HepG2 (cell line): ENCODE data around the gene DIAPH3. TPM values are rescaled to one million over a fixed set of nuclear protein-coding genes. Genes with fewer than 3 reads are reported as not detected.

Experiments
- ATAC-seq: fragments of 200-7000 bp; cut with Tn5 transposase; 3 replicates; pipeline ENCODE4 v1.9.1; 2020; ENCODE audit warnings: mild to moderate bottlenecking, moderate library complexity
- BruUV-seq: library from RNA; stranded (reverse); fragments of 400-500 nt; replicated peaks from 2 replicates; lab custom pipeline; 2021; lab: Mats Ljungman, UMichigan
- CTCF ChIA-PET: fragments of 300-600 bp; formaldehyde crosslinking; extraction: SDS; loops from one replicate; lab custom pipeline; 2021; ENCODE audit warnings: low total read pairs, inconsistent platforms, low intra/inter-chr PET ratio; lab: Yijun Ruan, JAX
- POLR2A ChIA-PET: fragments of 350-600 bp; sonication (Branson Sonifier 250); formaldehyde crosslinking; loops from one replicate; lab custom pipeline; 2020; ENCODE audit warnings: antibody characterized with exemption, inconsistent platforms; lab: Yijun Ruan, JAX
- DNase-seq: peaks from one replicate; pipeline ENCODE4 v3.0.0-alpha.2; 2015; ENCODE audit warnings: low spot score
- FAIRE-seq: peaks from 3 replicates; lab custom pipeline; 2011; peaks lifted over from hg19 to GRCh38; lab: Jason Lieb, UNC
- H2AFZ ChIP-seq: one replicate; pipeline ENCODE4 v1.6.1; 2011; ENCODE audit warnings: low read length, inconsistent platforms
- H3K27ac ChIP-seq: fragments of 300-600 bp; 3 replicates; pipeline ENCODE4 v1.8.0; 2011; ENCODE audit warnings: mixed run types, mild to moderate bottlenecking, mixed read lengths, low read length, inconsistent platforms; ENCODE audit not compliant: insufficient read depth; ENCODE audit errors: extremely low read length
- H3K27me3 ChIP-seq, 2 experiments: fragments of 200-600 bp in 1 of 2; 2 replicates in 1 of 2; 3 replicates in 1 of 2; pipeline versions ENCODE4 v1.6.0 to v1.8.0; 2011; ENCODE audit warnings: low read length in 2 of 2, mild to moderate bottlenecking in 2 of 2, moderate library complexity in 2 of 2, inconsistent platforms in 1 of 2; ENCODE audit not compliant: insufficient read depth in 2 of 2, control insufficient read depth in 1 of 2
- H3K36me3 ChIP-seq, 2 experiments: fragments of 200-600 bp in 1 of 2; replicated peaks in 1 of 2; 2 replicates in 1 of 2; 3 replicates in 1 of 2; pipeline versions ENCODE4 v1.5.1 to v1.8.0; 2011; ENCODE audit warnings: low read length in 2 of 2, inconsistent platforms in 1 of 2; ENCODE audit not compliant: insufficient read depth in 2 of 2, control insufficient read depth in 1 of 2
- H3K4me1 ChIP-seq: 2 replicates; pipeline ENCODE4 v1.5.1; 2012; ENCODE audit warnings: low read length, inconsistent platforms; ENCODE audit not compliant: insufficient read depth
- H3K4me2 ChIP-seq: 2 replicates; pipeline ENCODE4 v1.6.0; 2011; ENCODE audit warnings: low read depth, low read length, inconsistent platforms
- H3K4me3 ChIP-seq, 3 experiments: fragments of 200-600 bp in 1 of 3; sonication (generic), shearing (Covaris generic) in 1 of 3; replicated peaks in 1 of 3; 2 replicates each; pipeline ENCODE4 v1.5.1; 2011 to 2016; ENCODE audit warnings: low read length in 3 of 3, inconsistent platforms in 2 of 3, low read depth in 2 of 3, mild to moderate bottlenecking in 2 of 3, control low read depth in 1 of 3, mixed read lengths in 1 of 3; ENCODE audit not compliant: insufficient read depth in 1 of 3
- H3K79me2 ChIP-seq: one replicate; pipeline ENCODE4 v1.6.1; 2011; ENCODE audit warnings: low read length, inconsistent platforms; ENCODE audit not compliant: insufficient read depth
- H3K9ac ChIP-seq: 2 replicates; pipeline ENCODE4 v1.6.0; 2011; ENCODE audit warnings: mild to moderate bottlenecking, low read depth, low read length, inconsistent platforms; ENCODE audit not compliant: insufficient read depth
- H3K9me3 ChIP-seq: 2 replicates; pipeline ENCODE4 v1.5.1; 2012; ENCODE audit warnings: mild to moderate bottlenecking, low read length
- H4K20me1 ChIP-seq: 2 replicates; pipeline ENCODE4 v1.6.0; 2011; ENCODE audit warnings: inconsistent platforms, mild to moderate bottlenecking, low read length, moderate library complexity; ENCODE audit not compliant: insufficient read depth
- ARHGAP35 ChIP-seq: sonication (generic); formaldehyde crosslinking; IDR thresholded peaks from 2 replicates; pipeline ENCODE4 v1.9.0; 2022; ENCODE audit warnings: mild to moderate bottlenecking, inconsistent platforms, moderate library complexity, missing genetic modification reagents, borderline replicate concordance
- CBX5 ChIP-seq: sonication (generic); formaldehyde crosslinking; IDR thresholded peaks from 2 replicates; pipeline ENCODE4 v1.4.0; 2020; ENCODE audit warnings: missing genetic modification reagents, borderline replicate concordance
- RARG ChIP-seq: sonication (generic); formaldehyde crosslinking; IDR thresholded peaks from 2 replicates; pipeline ENCODE4 v1.4.0; 2020; ENCODE audit warnings: low read depth, mild to moderate bottlenecking, missing genetic modification reagents
- RNF2 ChIP-seq: fragments of 450-650 bp; conservative IDR thresholded peaks from 2 replicates; pipeline ENCODE4 v1.6.1; 2016; ENCODE audit warnings: low read depth
- TEAD3 ChIP-seq: optimal IDR thresholded peaks from 2 replicates; pipeline ENCODE3; 2016; ENCODE audit warnings: borderline replicate concordance
- ZFP1 ChIP-seq: IDR thresholded peaks from 2 replicates; pipeline ENCODE4 v1.6.1; 2016
- ZIK1 ChIP-seq: sonication (generic); formaldehyde crosslinking; IDR thresholded peaks from 2 replicates; pipeline ENCODE4 v1.5.0; 2020; ENCODE audit warnings: mild to moderate bottlenecking, low read depth, missing genetic modification reagents, borderline replicate concordance
- ZNF644 ChIP-seq: IDR thresholded peaks from 2 replicates; pipeline ENCODE4 v1.6.1; 2016; ENCODE audit warnings: low read depth
- WGBS: methylation state at CpG from one replicate; pipeline ENCODE4 v1.1.6; 2017; ENCODE audit warnings: low lambda C conversion rate; 5-methylcytosine and 5-hydroxymethylcytosine counted together
- in situ Hi-C: cut with HindIII; loops from 2 replicates; pipeline ENCODE4 v1.10.0; 2017; ENCODE audit warnings: low pct_unique_long_range_greater_than_20kb; ENCODE audit not compliant: extremely low pct_ligation_motif_present
- intact Hi-C: fragments of 100-400 bp; cut with micrococcal nuclease; formaldehyde crosslinking; loops from one replicate; pipeline ENCODE4 v1.10.0; 2022; ENCODE audit not compliant: unreplicated experiment
- polyA plus RNA-seq, 8 experiments: library from polyadenylated mRNA; depleted of rRNA in 3 of 8; stranded (reverse) in 7 of 8; unstranded in 1 of 8; fragments of >200 nt; fragmentation: Illumina TruSeq in 4 of 8; extraction: Trizol in 4 of 8; gene quantifications; 2 replicates each; pipeline versions ENCODE4 v1.2.1 to v1.2.3, GENCODE V29; 2011 to 2016; ENCODE audit warnings: low read depth in 4 of 8, missing spikeins in 1 of 8, mixed read lengths in 1 of 8; ENCODE audit not compliant: insufficient read depth in 1 of 8
- total RNA-seq, 5 experiments: library from RNA; depleted of rRNA; stranded (reverse); fragments of >200 nt; fragmentation: Illumina TruSeq; extraction: Trizol; gene quantifications; 2 replicates each; pipeline ENCODE4 v1.2.3, GENCODE V29; 2016; ENCODE audit warnings: low read depth in 1 of 5
- TF ChIP-seq, protein P1 (sequence below): sonication (generic); formaldehyde crosslinking; IDR thresholded peaks from 2 replicates; pipeline ENCODE4 v1.4.0; 2020; ENCODE audit warnings: missing genetic modification reagents, borderline replicate concordance
- TF ChIP-seq, protein P2 (sequence below): sonication (generic); formaldehyde crosslinking; conservative IDR thresholded peaks from 2 replicates; pipeline ENCODE4 v1.8.1; 2023; ENCODE audit warnings: missing genetic modification reagents
- TF ChIP-seq, protein P3 (sequence below): sonication (generic); formaldehyde crosslinking; IDR thresholded peaks from 2 replicates; pipeline ENCODE4 v1.4.0; 2020; ENCODE audit warnings: missing genetic modification reagents, low read depth, mild to moderate bottlenecking, borderline replicate concordance

DIAPH3 gene
- total and polyA plus RNA-seq, 2 of the 13 experiments (the other 11 are each of a cell fraction or from before 2014, with no cell fraction given) = 4.0 to 9.3 TPM

DNA sequence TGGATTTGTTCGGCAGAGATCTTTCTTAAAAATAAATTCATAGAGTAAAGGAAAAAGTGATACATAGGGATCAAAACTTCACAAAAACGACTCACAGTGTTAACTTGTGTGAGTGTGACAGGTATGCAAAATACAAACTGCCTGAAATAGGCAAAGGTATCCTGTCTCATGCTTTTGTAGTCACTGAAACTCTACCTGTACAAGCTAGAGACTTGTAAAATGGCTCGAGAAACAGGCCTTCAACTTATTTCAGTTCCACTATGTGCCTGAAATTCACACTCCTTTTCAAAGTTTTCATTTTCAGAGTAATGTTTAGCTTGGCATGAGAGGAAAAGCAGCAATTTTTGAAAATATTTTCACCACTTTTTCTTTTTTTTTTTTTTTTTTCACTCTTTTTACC is 290.4 kb downstream of the DIAPH3 start:
- H3K9ac ChIP-seq = no peak overlapping the region
- no peak overlapping the region for H3K4me3 ChIP-seq
- intact Hi-C loops (no loop called here), in situ Hi-C loops (no loop called here)
- H3K36me3 ChIP-seq = no peaks in the 10 kb centered on the region
- ChIA-PET POLR2A (no interaction called here), CTCF (no interaction called here)
- no peak overlapping the region for H3K27ac ChIP-seq
- no peaks in the 10 kb centered on the region for H4K20me1 ChIP-seq
- H3K79me2 ChIP-seq = no peaks in the 10 kb centered on the region
- WGBS = 95% methylated on average over 3 of the region's 3 CpGs
- BruUV-seq = no TSS peak
- no peak for ATAC-seq
- no peaks in the 10 kb centered on the region for H3K9me3 ChIP-seq
- no peak for TF ChIP-seq ZFP1
- no peak for TF ChIP-seq ZIK1 (CRISPR knock-in tag)
- no peak for TF ChIP-seq RARG (CRISPR knock-in tag)
- no peak for TF ChIP-seq ZNF644 (CRISPR knock-in tag)
- no peak for TF ChIP-seq TEAD3 (CRISPR knock-in tag)
- TF ChIP-seq, protein P1, sequence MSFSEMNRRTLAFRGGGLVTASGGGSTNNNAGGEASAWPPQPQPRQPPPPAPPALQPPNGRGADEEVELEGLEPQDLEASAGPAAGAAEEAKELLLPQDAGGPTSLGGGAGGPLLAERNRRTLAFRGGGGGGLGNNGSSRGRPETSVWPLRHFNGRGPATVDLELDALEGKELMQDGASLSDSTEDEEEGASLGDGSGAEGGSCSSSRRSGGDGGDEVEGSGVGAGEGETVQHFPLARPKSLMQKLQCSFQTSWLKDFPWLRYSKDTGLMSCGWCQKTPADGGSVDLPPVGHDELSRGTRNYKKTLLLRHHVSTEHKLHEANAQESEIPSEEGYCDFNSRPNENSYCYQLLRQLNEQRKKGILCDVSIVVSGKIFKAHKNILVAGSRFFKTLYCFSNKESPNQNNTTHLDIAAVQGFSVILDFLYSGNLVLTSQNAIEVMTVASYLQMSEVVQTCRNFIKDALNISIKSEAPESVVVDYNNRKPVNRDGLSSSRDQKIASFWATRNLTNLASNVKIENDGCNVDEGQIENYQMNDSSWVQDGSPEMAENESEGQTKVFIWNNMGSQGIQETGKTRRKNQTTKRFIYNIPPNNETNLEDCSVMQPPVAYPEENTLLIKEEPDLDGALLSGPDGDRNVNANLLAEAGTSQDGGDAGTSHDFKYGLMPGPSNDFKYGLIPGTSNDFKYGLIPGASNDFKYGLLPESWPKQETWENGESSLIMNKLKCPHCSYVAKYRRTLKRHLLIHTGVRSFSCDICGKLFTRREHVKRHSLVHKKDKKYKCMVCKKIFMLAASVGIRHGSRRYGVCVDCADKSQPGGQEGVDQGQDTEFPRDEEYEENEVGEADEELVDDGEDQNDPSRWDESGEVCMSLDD (CRISPR knock-in tag) = no peak
- TF ChIP-seq, protein P2, sequence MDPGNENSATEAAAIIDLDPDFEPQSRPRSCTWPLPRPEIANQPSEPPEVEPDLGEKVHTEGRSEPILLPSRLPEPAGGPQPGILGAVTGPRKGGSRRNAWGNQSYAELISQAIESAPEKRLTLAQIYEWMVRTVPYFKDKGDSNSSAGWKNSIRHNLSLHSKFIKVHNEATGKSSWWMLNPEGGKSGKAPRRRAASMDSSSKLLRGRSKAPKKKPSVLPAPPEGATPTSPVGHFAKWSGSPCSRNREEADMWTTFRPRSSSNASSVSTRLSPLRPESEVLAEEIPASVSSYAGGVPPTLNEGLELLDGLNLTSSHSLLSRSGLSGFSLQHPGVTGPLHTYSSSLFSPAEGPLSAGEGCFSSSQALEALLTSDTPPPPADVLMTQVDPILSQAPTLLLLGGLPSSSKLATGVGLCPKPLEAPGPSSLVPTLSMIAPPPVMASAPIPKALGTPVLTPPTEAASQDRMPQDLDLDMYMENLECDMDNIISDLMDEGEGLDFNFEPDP (CRISPR knock-in tag) = no peak
- TF ChIP-seq, protein P3, sequence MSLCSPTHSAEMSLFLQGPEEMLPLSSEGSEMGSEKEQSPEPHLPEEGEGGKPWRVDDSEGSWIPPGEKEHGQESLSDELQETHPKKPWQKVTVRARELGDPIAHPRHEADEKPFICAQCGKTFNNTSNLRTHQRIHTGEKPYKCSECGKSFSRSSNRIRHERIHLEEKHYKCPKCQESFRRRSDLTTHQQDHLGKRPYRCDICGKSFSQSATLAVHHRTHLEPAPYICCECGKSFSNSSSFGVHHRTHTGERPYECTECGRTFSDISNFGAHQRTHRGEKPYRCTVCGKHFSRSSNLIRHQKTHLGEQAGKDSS (CRISPR knock-in tag) = no peak
- TF ChIP-seq CBX5 (CRISPR knock-in tag) = no peak
- TF ChIP-seq ARHGAP35 = no peak
- no peak for TF ChIP-seq RNF2
- no peak for DNase-seq
- H3K27me3 ChIP-seq = no peaks in the 10 kb centered on the region
- no peaks in the 10 kb centered on the region for H3K4me1 ChIP-seq
- no peak overlapping the region for H2AFZ ChIP-seq
- no peak overlapping the region for H3K4me2 ChIP-seq
- FAIRE-seq = no peak
